HG02852 (cell line): Measurements from ENCODE around the gene FIZ1.
"Not testable (repeated sequence)": the region's sequence is repeated elsewhere in the genome, so short reads cannot be mapped to it uniquely, and the experiment has no call there.

ENCODE experiments used
- ATAC-seq: cut with Tn5 transposase; IDR thresholded peaks from one replicate; pipeline ENCODE4 v1.9.1; 2021; ENCODE audit warnings: mild to moderate bottlenecking, moderate library complexity; ENCODE audit not compliant: unreplicated experiment

FIZ1 gene

DNA sequence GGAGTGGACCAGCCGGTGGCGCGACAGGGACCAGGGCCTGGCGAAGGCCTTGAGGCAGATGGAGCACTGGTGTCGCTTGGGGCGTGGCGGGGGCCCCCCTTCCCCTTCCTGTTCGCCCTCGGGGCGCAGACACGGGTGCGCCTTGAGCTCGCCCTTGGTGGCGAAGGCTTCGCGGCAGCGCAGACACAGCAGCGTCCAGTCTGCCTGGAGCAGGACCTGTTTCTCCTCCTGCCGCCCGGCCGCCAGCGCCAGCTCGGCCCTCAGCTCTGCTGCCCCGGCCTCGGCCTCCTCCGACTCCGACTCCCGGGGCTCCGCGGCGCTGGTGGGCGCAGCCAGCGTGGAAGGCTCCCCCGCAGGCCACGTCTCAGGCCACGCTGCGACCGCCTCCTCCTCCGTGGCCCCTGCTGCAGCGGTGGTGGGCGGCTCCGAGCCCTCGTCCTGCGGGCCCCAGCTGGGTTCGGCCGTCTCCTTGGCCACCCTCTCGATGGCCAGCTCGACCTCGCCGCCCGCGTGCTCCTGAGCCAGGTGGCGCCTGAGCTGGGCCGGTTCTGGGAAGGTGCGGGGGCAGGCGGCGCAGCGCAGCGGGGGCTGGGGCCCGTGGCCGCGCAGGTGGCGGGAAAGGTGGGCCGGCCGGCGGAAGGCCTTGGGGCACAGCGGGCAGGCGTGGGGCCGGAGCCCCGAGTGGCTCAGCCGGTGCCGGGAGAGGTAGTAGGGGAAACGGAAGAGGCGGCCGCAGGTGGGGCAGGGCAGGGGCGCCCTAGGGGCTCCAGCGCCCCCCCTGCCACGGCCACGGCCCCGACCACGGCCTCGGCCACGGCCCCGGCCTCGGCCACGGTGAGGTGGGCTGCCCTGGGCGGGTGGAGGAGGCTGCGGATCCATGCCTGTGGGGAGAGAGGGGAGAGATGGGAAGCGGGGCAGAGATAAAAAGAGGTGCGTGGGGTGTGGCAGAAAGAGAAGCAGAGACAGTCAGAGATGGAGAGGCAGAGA lies 20.3 kb downstream of the FIZ1 start:
- no peak for ATAC-seq

DNA sequence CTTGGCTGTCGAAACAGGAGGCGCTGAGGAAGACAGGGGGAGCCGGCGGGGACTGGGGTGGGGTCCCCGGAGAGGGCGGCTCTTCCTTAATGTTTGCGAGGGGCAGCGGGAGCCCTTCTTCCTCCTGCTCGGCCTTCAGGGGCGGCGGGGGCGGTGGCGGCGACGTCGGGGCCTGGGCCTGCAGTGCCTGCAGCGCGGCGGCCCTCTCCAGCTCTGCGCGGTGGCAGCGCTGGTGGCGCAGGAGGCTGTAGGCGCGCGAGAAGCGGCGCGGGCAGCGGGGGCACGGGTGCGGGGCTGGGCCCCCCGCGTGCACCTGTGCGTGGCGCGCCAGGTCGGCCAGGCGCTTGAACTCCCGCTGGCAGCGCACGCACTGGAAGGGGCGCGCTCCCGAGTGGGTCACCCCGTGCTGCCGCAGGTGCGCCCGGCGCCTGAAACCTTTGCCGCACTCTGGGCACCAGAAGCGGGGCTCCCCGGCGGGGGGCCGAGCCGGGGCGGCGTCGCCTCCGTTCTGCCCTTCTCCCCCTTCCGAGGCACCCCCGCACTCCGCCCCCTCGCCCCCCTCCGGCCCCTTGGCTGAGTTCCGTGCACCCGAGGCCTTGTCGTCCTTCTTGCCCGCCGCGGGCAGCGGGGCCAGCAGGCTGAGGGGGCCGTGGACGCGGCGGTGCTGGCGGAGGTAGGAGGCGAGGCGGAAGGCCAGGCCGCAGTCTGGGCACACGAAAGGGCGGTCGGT lies 21.1 kb downstream of the FIZ1 start:
- no peak for ATAC-seq

DNA sequence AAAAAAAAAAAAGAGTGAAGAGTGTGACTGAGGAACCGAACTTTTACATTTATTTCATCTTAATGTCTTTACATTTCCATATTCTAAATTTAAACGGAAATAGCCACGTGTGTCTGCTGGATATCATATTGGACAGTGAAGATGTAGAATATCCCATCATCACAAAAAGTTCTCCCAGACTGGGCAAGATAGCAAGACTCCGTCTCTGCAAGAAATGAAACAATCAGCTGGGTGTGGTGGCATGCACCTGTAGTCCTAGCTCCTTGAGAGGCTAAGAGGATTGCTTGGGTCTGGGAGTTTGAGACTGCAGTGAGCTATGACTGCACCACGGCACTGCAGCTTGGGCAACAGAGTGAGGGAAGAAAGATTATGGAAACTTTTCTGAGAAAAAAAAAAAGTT lies 22.6 kb downstream of the FIZ1 start:
- no peak for ATAC-seq

DNA sequence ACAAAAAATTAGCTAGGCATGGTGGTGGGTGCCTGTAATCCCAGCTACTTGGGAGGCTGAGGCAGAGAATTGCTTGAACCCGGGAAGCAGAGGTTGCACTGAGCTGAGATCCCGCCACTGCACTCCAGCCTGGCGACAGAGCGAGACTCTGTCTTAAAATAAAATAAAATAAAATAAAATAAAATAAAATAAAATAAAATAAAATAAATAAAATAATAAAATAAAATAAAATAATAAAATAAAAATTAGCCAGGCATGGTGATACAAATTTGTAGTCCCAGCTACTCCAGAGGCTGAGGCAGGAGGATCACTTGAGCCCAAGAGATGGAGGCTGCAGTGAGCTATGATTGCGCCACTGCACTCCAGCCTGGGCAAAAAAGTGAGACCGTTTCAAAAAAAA lies 25.4 kb downstream of the FIZ1 start:
- not testable (repeated sequence) for ATAC-seq

- ATAC-seq: not testable (repeated sequence)
Observed at GRCh38 chr19:55569477-55569876, 29.8 kb downstream of the FIZ1 start.

GRCh38 chr19:55567708-55568328 lies 31.5 kb downstream of the FIZ1 start:
- ATAC-seq: no peak

- ATAC-seq: no peak
Observed at GRCh38 chr19:55566823-55567222, 32.5 kb downstream of the FIZ1 start.

- no peak for ATAC-seq
Observed at GRCh38 chr19:55563261-55563690, 36.0 kb downstream of the FIZ1 start.

DNA sequence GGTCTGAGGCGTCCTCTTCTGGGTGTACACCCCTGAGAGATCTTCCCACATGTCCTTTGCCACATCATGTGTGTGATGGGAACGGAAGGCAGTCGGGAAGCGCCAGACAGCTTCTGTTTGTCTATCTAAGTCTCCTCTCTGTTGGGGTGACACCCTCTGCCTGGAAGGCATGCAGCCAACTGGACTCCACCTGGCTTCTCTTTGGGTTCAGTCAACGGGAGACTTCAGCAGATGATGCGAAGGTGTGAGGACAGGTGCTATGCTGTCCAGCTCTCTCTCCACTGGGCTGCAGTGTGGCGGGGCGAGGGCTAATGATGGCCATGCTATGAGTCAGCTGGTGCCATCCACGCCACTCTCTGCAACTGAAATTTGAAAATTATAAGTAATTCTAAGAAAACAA lies 39.6 kb downstream of the FIZ1 start:
- no peak for ATAC-seq

GRCh38 chr19:55554741-55555152 lies 44.6 kb downstream of the FIZ1 start:
- no peak for ATAC-seq

GRCh38 chr19:55554302-55554701 lies 45.0 kb downstream of the FIZ1 start:
- ATAC-seq: no peak

- no peak for ATAC-seq
Observed at GRCh38 chr19:55553217-55554182, 45.8 kb downstream of the FIZ1 start.

DNA sequence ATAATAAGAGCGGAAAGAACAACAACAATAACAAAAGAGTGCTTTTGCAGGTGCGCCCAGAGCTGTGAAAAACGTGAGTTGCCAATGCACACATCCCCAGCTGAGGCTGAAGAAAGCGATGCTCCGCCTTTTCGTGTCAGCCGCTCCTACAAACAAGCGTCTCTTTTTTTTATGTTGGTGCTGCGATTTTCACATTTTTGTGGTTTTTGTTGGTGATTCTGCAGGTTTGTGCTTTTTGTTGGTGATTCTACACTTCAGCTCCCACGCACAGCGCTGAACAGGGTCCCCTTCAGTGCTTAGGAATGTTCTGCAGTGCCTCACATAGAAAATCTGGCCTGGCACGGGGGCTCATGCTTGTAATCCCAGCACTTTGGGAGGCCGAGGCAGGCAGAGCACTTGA lies 46.7 kb downstream of the FIZ1 start:
- no peak for ATAC-seq

GRCh38 chr19:55552206-55552605 lies 47.1 kb downstream of the FIZ1 start:
- ATAC-seq: no peak

DNA sequence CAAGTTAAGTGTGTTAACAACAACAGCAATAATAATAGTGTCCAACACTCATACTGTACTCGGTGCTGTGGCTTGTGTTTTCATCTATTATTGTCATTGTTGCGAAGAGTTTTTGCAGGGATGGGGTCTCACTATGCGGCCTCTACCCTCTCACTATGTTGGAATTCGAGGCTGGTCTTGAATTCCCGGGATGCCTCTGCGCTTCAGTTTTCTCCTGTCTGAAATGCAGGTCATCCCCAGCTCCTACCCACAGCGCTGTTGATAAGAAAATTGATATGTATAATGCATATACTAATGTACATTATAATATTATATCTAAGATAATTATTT lies 49.0 kb downstream of the FIZ1 start:
- ATAC-seq: no peak

DNA sequence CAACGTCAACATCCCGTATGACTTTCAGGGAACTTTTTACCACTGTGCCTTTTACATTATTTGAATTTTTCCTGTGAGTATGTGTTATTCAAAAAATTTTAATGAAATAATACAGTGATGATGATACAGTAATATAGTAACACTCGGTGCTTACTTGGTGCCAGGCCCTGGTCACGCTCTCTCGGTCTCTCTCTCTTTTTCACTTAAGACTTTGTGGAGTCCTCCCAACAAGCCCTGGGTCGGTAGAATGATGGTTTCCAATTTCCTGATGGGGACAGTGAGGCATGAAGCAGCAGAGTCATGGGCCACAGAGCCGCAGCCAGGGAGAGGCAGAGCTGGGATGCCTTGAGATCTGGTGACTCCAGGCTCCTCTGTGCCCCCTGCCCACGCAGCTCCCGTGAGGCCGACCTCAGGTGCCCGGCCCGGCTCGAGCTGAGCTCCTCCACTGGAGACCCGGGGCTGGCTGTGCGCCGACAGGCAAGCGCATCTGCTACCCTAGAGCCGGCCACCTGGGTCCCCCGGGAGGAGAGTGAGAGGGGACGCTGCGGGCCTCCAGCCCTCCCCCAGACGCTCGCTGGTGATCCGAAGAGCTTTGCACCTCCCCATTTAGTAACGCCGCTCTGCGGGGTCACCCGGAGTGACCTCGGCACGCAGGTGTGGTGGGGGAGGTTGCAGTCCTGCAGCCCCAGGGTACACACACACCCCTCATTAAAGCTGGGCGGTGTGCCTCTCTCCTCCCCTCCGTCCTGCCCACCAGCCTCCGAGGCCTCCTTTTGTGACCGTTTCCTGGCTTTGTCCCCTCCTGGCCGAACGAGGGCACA lies 49.6 kb downstream of the FIZ1 start:
- no peak for ATAC-seq

DNA sequence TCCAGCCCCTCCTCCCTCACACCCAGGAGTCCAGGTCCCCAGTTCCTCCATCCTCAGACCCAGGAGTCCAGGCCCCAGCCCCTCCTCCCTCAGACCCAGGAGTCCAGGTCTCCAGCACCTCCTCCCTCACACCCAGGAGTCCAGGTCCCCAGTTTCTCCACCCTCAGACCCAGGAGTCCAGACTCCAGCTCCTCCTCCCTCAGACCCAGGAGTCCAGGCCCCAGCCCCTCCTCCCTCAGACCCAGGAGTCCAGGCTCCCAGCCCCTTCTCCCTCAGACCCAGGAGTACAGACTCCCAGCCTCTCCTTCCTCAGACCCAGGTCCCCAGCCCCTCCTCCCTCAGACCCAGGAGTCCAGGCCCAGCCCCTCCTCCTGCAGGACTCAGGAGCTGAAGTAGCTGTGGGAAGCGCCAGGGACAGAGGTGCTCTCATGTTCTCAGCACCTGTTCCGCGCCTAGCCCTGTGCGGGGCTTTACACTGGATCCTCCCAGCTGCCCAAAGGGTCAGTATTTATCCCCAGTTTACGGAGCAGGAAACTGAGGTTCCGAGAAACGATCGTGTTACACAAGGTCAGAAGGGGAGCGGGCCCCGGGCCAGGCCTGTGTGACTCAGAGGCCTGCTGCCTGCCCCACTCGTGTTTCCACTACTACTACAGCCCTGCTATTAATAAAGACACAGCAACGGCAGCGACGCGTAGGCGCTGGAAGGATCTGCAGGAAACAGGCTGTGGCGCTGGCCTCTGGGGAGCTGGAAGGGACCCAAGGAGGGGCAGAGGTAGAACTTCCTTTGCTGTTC lies 52.3 kb downstream of the FIZ1 start:
- ATAC-seq: no peak

GRCh38 chr19:55546011-55546410 lies 53.3 kb downstream of the FIZ1 start:
- ATAC-seq: no peak

DNA sequence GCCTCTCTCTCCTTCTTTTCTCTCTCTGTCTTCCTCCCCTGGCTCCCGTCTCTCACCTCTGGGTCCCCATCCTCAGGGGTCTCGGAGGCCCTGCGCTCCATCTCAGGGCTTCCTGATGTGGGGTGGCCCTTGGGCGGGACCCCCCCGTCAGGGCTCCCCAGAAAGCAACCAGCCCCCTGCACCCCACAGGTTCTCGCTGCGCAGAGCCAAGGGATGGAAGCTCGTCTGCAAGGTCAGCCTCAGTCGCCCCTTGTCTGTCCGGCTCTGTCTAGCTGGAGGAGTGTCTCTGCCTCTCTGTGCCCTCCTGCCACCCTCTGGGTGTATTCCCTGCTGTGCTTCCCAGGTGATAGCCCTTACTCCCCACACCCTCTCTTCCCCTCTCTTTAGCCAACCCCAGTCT lies 53.9 kb downstream of the FIZ1 start, which contains the start of gene SBK3:
Gene SBK3 (minus strand): TSS at position 101 of the 400 bp plus-strand sequence. CDS start 0 bp downstream, at position 101.
- ATAC-seq: no peak
